Colon (tissue), 2 donors: ENCODE data around the gene PAXX.
"Not testable (repeated sequence)": the region's sequence is repeated elsewhere in the genome, so short reads cannot be mapped to it uniquely, and the experiment has no call there.

Source experiments
- FAIRE-seq: peaks from 2 replicates; lab custom pipeline; 2012; peaks lifted over from hg19 to GRCh38; lab: Jason Lieb, UNC
- donor health status: control.
- donor health status: control.

PAXX gene

DNA sequence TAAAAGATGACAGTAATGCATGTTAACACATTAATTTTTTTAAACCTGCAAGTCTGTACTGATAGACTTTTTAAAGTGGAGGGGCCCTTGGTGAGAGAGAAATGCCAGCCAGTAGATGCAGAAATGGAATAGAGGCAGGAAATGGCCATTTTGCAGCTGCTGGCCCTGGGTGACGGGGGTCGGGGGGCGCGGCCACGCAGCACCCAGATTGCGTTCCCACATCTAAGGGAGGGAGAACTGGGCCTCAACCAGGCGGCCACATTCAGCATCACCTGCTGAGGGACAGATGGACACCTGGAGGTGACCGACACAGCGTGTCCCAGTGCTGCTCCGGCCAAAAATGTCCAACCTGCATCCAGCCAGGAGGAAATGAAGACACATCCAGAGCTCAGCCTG is 10.4 kb downstream of the PAXX start:
- no peak for FAIRE-seq

DNA sequence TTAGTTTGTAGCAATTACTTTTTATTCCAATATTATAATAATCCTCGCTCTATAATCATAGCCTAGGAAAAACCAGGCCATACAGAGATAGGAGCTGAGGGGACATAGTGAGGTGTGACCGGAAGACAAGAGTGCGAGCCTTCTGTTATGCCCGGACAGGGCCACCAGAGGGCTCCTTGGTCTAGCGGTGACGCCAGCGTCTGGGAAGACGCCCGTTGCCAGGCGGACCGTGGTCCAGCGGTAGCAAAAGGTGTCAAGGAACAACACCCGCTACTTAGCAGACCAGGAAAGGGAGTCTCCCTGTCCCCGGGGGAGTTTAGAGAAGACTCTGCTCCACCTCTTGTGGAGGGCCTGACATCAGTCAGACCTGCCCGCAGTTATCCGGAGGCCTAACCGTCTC is 12.1 kb downstream of the PAXX start:
- FAIRE-seq, result not testable (repeated sequence)

DNA sequence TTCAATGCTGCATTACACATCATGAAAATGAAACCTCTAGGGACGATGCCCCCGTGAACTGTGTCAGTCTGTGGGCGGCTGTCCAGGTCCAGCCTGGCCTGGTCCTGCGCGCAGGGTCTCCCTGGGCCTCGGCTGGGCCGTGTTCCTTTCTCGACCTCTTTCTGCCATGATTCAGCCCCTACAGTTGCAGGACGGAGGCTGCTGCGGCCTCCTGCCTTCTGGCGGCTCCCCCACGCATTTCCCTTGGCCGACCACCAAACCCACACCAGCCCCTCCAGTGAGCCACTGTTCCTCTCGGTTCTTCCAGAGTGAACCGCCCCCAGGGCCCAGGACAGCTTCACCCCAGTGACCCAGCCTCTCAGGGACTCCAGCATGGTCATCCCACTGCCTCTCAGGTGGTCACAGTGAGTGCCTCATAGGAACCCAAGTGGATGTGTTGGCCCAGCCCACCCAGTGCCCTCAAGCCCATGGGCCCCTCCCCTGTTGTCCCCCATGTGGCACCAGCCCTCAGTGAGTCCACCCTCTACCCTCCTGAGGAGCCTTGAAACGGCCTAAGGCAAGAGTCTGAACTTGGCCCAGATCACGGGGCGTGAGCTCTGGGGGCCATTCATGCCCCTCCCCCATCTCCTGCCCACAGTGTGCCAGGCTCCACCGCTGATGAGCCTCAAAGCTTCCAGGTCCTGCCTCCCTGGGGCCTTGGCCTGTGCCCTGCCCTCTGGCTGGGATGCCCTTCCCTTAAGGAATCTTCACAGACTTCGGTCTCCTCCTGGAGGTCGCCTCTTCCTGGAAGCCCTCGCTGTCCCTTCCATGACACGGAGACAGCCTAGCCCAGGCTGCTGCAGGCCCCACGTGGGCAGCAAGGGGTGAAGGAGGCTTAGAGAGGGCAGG is 14.1 kb downstream of the PAXX start:
- FAIRE-seq, result no peak

DNA sequence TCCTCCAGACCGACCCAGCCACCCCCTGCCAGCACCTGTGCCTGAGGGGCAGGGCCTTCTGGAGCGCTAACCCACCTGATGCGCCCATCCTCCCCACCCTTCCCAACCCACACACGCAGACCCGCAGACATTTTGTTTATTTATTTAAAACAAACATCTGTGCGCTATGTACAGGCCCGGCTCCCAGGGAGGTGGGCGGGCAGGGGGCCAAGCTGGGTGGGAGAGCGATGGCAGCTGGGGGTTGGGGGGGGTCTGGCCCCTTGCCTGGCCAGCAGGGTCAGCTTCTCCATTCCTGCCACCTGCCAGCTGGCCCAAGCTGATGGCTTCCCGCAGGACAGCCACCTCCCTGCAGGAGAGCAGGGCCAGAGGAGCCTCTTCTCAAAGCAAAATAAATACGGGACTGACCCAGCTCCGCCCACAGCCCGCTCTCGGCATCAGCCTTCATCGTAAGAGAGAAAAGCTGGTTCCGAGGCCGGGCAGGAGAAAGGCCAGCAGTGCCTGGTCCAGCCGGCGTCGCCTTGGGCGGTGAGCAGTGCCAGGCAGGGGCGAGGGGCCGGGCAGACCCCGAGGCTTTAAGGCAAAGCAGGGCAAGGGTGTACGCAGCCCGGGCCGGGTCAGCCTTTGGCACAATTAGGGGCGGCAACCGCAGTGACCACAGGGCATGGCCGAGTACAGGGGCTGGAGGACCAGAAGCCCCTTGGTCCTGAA is 15.0 kb downstream of the PAXX start:
- FAIRE-seq, result no peak

DNA sequence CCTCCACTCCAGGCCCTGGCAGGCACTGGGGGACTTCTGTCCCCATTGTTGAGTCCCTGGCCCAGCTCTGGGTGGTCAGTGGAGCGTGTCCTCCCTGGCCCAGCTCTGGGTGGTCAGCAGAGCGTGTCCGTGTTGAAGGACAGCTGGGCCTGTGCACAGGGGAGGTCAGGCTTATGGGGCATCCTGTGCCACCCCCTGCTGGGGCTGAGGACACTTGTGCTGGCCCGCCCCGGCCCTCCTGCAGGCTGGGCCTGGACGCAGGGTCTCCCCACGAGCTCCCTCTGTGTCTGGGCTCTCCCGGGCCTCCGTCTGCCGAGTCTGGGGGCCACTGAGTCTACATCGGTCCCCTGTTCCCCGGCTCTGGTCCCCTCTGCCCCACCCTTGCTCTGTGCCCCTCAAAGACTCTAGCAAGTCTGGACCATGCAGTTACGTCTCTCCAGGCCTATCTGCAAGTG is 15.6 kb downstream of the PAXX start:
- FAIRE-seq, result no peak

DNA sequence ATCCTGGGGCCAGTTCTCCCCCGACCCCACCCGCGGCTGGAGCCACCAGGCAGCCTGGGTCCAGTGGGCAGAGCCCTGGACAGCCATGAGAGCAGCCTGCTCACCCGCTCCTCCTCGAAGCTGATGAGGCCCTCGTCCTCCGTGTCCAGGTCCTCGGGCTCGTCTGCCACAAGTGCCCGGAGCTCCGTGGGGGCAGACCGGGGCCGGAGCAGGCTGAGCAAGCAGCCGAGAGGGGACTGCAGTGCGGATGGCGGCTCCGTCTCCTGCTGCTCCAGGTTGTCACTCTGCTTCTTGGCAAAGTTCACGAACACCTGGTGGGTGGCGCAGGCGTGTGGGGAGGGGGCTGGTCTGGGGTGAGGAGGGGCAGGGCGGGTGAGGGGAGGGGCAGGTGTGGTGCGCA is 16.1 kb downstream of the PAXX start:
- no peak for FAIRE-seq

DNA sequence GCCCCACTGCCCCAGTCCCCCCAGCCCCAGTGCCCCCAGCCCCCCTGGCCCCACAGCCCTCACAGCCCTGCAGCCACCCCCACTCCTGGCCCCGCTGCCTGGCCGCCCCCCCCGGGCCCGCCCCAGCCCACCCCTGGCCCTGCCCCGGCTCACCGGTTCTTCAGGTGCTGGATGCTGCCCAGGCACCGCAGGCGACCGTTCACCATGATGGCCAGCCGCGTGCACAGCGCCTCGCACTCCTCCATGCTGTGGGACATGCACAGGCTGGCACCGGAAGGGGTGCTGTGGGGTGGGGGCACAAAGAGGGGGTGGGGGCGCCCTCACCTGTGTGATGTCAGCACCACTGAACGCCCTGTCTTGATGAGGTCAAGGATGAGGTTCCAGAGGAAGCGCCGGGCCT is 17.0 kb downstream of the PAXX start:
- FAIRE-seq, result no peak

DNA sequence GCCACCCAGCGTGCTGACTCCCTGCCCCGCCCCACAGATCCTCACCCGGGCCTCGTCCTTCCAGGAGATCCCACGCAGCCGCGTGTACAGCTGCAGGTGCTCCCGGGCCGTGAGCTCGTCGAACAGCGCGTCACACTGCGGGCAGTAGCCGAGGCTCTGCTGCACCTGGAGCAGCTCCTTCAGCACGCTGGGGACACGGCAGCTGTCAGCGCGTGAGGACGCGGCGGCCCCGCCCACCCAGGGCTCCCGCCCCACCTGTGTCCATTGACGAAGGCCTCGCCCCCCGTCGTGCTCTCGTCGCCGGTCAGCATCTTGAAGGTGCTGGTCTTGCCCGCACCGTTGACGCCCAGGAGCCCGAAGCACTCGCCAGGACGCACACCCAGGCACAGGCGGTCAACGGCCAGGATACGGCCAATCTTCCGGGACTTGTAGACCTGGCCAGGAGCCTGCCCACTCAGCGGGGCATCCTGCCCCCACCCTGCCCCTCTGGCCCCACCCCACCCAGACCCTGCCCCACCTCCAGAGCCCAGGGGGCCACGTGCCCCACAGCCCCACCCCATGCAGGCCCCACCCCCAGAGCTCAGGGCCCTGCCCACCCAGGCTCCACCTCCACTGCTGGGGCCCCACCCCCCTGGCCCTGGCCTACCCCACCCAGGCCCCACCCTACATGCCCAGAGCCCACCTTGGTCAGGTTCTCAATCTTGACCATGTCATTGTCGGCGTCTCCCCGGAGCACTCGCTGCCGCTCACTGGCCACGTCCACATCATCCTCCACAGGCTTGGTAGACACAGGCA is 17.9 kb downstream of the PAXX start:
- no peak for FAIRE-seq

DNA sequence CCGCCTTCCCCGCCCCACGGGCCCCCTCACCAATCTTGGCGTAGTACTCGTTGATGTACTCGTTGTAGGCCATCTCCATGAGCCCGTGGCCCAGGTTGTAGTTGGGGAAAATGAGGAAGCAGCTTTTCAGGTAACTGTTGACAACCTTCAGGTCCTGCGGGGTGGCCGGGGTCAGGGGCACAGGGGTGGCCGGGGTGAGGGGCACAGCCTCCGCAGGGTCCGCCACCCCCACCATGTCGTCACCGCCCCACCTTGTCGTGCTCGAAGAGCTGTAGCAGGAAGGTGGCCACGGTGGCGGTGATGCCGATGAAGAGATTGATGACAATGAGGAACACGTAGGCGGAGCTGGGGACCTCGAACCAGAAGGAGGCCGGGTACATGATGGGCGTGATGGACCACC is 18.9 kb downstream of the PAXX start:
- FAIRE-seq, result no peak

DNA sequence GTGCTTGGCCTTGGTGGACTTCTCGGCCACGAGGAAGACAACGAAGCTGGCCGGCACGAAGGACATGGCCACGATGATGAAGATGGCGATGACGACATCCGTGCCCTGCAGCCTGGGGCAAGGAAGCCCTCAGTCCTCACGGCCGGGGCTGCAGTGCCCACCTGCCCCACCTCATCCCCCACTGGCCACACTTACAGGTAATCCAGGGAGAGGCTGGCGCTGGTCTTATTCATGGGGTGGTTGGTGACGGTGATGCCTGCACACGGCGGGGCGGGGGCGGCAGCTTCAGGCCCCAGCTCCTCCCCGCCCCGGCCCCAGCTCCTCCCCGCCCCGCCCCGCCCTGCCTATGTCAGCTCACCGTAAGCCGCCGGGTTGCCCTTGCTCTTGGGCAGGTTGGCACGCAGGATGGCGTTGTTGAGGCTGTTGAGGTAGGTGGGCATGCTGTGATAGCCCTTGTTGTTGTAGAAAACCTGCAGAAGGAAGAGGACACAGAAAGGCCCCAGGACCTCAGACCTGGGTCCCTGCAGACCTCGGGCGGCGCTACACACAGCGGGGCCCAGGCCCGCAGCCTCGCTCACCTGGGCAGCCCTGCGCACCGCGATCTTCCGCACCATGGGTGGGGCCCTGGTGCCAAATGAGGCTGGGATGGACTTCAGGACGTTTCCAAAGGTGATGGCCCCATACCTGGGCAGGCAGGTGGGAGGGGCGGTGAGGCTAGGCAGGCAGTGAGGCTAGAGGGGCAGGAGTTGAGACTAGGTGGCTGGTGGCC is 19.9 kb downstream of the PAXX start:
- no peak for FAIRE-seq

DNA sequence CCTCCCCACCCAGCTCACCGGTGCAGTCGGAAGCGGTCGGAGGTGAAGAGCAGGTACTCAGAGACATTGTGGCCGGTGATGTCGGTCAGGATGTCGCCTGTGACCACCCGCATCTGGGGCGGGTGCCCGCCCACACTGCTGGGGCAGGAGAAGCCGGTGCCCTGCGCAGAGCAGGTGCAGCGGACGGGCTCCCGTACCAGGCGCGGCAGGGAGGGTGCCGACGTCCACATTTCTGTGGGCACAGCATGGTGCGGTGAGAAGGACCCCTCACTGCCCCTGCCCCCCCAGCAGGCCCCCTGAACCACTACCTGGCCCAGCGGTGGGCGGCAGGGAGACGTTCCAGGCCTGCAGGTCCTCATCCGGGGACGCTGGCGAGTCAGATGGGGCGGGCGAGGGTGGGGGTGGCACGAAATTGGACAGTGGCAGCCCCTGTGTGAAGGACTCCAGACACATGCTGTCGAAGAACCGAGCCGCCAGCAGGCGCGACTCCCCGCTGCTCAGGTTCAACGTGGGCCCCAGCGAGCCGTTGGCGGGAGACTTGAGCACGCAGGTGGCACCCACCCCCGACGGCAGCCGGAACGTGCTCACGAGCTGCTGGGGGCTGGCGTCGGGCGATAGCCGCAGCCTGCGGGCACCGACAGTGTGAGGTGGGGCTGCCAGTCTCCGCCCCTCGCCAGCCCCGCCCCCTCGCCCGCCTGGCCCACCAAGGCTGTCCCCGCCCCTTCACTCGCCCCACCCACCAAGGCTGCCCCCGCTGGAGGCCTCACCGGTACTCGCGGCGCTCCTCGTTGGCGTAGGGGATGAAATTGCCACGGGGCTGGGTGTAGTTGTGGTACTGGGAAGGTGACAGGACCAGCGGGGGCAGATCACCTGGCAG is 20.7 kb downstream of the PAXX start:
- FAIRE-seq, result no peak

DNA sequence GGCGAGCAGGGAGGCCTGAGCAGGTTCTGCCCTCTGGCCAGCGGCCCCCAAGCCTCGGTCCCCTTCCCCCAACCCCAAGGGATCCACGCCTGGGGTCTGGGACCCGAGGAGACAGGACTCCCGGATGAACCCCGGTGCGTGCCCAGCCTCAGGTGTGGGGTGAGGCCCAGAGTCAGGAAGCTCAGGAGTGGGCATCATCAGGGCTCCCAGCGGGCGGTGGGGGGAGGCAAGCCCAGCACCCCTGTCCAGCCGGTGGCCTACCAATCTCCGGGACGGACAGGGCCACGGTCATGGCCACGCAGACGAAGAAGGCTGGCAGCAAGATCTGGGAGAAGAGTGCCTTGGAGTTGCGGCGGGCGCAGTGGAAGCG is 21.3 kb downstream of the PAXX start:
- FAIRE-seq, result no peak

DNA sequence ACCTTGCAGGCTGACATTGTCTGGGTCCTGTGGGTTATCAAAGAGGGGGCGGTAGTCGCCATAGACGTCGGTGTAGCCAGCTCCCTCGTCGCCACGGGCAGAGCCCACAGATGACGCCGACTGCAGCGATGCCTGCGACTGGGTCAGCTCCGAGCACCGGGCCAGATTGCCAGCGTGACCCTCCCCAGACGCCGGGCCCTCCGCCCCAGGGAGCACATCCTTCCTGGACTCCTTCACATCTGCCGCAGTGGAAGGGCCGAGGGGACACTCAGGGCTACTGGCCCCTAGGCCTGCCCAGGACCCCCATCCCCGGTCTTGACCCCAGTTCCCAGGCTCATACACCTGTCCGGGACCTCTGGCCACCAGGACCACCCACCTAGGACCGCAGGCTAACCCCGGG is 21.9 kb downstream of the PAXX start:
- no peak for FAIRE-seq

DNA sequence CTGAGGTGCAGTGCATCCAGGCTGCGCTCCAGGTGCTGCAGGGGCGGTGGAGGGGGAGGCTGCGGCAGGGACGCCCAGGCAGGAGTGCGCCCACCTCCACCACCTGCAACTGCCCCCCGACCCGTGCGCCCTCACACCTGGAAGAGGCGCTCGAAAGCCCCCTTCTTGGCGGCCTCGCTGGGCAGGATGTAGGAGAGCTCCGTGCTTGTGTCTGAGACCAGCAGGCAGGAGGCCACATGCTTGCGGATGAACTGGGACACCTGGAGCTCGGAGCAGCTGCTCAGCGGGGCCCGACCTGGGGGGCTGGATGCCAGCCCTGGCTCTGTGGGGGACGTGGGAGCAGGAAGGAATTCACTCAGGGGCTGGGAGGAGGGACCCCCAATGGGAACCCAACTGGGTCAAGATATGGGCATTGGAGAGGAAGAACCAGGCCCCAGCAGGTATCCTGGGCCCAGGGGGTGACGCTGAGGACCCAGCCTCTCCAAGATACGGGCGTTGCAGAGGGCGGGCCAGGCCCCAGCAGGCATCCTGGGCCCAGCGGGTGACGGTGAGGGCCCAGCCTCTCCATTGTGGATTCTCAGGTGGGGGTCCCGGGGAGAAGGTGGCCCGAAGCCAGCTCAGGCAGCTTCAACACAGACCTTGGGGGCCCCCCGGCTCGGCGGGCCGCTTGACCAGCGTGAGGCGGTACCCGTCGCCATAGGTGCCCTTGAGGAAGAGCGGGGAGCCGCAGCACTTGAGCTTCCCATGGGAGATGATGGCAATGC is 22.7 kb downstream of the PAXX start:
- FAIRE-seq, result no peak

DNA sequence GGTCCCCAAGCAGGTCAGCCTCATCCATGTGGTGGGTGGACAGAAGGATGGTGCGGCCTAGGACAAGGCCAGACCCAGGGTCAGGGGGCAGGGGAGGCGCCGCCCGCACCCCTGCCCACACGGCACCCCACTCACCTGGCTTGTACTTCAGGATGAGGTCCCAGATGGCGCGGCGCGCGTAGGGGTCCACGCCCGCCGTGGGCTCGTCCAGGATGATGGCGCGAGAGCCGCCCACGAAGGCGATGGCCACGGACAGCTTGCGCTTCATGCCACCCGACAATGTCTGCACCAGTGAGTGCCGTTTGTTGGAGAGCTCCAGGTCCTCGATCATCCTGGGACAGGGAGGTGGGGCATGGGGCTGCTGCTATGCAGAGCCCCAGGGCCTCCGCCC is 23.3 kb downstream of the PAXX start:
- no peak for FAIRE-seq

DNA sequence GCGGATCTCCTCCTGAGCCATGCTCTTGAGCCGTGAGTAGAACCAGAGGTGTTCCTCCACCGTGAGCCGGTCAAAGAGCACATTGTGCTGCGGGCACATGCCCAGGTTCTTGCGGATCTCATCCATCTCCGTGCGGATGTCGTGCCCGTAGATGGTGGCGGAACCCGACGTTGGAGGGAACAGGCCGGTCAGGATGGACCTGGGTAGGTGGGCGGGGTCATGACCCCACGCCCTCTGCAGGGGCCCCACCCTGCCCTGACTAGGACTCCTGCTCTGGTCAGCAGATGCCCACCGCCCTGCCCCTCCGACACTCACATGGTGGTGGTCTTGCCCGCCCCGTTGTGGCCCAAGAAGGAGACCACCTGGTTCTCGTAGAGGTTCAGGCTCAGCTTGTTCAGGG is 23.8 kb downstream of the PAXX start:
- no peak for FAIRE-seq

DNA sequence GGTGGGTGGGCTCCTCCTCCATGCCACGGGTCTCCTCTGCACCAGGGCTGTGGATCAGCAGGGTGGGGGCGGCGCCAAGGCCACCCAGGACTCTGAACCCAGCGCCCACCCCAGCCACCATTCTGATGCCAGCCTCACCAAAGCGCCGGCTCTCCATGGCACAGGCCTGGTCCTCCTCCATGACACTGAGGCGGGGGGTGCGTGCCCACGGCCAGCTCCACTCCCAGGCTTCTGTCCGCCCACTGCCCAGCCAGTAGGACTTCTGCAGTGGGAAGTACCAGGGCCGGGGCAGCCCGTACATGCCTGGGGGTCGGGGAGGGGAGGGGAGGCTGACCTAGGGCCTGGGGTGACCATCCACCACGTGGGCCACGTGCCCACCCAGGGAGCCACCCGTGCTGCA is 24.2 kb downstream of the PAXX start:
- no peak for FAIRE-seq

DNA sequence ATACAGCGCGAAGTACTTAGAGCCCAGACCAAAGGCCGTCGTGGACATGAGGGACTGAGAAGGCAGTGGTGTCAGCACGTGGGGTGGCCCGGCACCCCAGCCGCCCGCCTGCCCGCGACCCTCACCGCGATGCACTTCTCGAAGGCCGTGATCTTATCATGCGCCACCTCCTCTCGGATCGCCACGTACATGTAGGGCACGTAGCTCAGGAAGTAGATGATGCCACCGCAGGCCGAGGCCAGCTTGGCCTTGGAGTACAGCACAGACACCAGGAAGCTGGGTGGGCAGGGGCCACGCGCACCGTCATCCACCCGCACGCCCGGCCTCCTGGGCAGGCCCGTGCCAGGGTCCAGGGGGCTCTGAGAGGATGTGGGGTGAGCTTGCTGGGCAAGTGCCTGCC is 24.8 kb downstream of the PAXX start:
- no peak for FAIRE-seq

DNA sequence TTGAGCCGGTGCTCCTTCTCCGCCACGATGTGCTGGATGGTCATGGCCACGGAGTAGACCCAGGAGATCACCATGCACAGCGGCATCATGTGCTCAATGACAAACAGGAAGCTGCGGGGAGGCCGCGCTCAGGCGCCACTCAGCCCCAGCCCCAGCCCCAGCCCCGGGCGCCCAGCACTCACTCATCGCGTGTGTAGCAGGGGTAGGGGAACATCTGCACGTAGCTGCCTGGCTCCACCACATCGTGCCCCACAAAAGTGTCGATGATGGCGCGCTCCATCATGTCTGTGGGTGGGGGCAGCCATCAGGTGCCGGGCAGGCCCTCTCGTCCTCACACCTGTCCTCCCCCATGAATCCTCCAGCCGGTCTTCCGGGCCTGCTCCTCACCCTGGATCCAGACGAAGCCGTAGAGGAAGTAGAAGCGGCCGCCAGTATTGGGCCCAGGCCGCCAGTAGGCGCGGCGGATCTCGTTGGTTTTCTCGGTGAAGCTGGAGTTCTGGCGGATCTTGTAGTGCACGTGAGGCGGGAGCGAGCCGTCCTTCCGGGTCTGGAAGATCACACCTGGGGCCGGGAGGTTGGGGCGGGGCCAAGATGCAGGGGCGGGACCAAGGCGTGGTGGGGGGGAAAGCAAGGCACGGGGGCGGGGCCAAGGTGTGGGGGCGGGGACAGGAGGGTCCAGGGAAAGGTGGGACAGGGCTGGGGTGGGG is 25.7 kb downstream of the PAXX start:
- no peak for FAIRE-seq
